HK-2 (cell line): ENCODE measurements around the gene POMT1.

ENCODE experiments used
- DNase-seq: peaks from one replicate; pipeline ENCODE4 v3.0.0-alpha.2; 2018; ENCODE audit not compliant: unreplicated experiment

POMT1 gene

GRCh38 chr9:131554087-131554842, 51.5 kb downstream of the POMT1 start:
- DNase-seq: no peak

- no peak for DNase-seq
Observed at GRCh38 chr9:131554843-131555351, 52.2 kb downstream of the POMT1 start.

- DNase-seq: no peak
Observed at GRCh38 chr9:131555841-131556673, 53.3 kb downstream of the POMT1 start.

- no peak for DNase-seq
Observed at GRCh38 chr9:131557855-131558548, 55.3 kb downstream of the POMT1 start.

- no peak for DNase-seq
Observed at GRCh38 chr9:131559421-131560000, 56.8 kb downstream of the POMT1 start.

GRCh38 chr9:131562032-131562959, 59.6 kb downstream of the POMT1 start:
- no peak for DNase-seq

GRCh38 chr9:131565369-131565768, 62.7 kb downstream of the POMT1 start:
- DNase-seq: no peak

GRCh38 chr9:131566158-131566557, 63.4 kb downstream of the POMT1 start:
- DNase-seq: no peak

- DNase-seq: no peak
Observed at GRCh38 chr9:131567910-131568309, 65.2 kb downstream of the POMT1 start.
